ENCODE results near the gene GPR37L1.
A peak's percentile ranks its signal among the peaks of the same experiment; 100 is the strongest.
"Not testable (repeated sequence)": the region's sequence is repeated elsewhere in the genome, so short reads cannot be mapped to it uniquely, and the experiment has no call there.

Gene GPR37L1

GRCh38 chr1:202168861-202169260 lies 46.1 kb downstream of the GPR37L1 start:
- no peak for DNase-seq
- Mint-ChIP-seq H3K36me3 (no peaks in the 10 kb centered on the region), H3K4me1 (peaks cover 34% of the 10 kb centered on the region), H3K4me3 (no peak overlapping the region), H3K27me3 (peaks cover 18% of the 10 kb centered on the region), H3K9me3 (no peaks in the 10 kb centered on the region), H3K27ac (no peak overlapping the region)
- CTCF ChIA-PET: interaction anchor here (0.9 to 2.3 kb wide), 2 partner anchors 14 to 16 kb away, joined by 4 to 6 read pairs; no protein-coding TSS in a partner anchor

- CTCF ChIA-PET: interaction anchor here (1.0 to 2.6 kb wide), 9 partner anchors 8 to 23 kb away, joined by 3 to 19 read pairs (median 5); partner anchors contain the start of genes LGR6 and PTPN7
- H3K36me3 Mint-ChIP-seq: no peaks in the 10 kb centered on the region
- no peak overlapping the region for H3K27ac Mint-ChIP-seq
- H3K27me3 Mint-ChIP-seq: peaks cover 22% of the 10 kb centered on the region
- H3K4me3 Mint-ChIP-seq: no peak overlapping the region
- H3K9me3 Mint-ChIP-seq: no peaks in the 10 kb centered on the region
- no peak for DNase-seq
- H3K4me1 Mint-ChIP-seq: peaks cover 15% of the 10 kb centered on the region
These were observed 48.0 kb downstream of the GPR37L1 start for GRCh38 chr1:202170726-202171125.

GRCh38 chr1:202171292-202172014 lies 48.7 kb downstream of the GPR37L1 start:
- Mint-ChIP-seq H3K36me3 (no peaks in the 10 kb centered on the region), H3K4me3 (no peak overlapping the region), H3K4me1 (peaks cover 8% of the 10 kb centered on the region), H3K27me3 (peaks cover 15% of the 10 kb centered on the region), H3K27ac (no peak overlapping the region), H3K9me3 (no peaks in the 10 kb centered on the region)
- CTCF ChIA-PET: interaction anchor here (1.0 to 2.6 kb wide), 4 partner anchors 9 to 16 kb away, joined by 3 to 19 read pairs (median 6); partner anchors contain the start of gene PTPN7
- DNase-seq: no peak

GRCh38 chr1:202172015-202172355 lies 49.3 kb downstream of the GPR37L1 start:
- Mint-ChIP-seq H3K9me3 (no peaks in the 10 kb centered on the region), H3K27me3 (peaks cover 15% of the 10 kb centered on the region), H3K4me1 (peaks cover 5% of the 10 kb centered on the region), H3K36me3 (no peaks in the 10 kb centered on the region), H3K27ac (no peak overlapping the region), H3K4me3 (no peak overlapping the region)
- no peak for DNase-seq
- CTCF ChIA-PET: interaction anchor here (1.4 to 2.6 kb wide), 3 partner anchors 10 to 17 kb away, joined by 5 to 19 read pairs (median 7); partner anchors contain the start of gene PTPN7

- Mint-ChIP-seq H3K27ac (peak overlapping the region; percentile 65), H3K9me3 (no peaks in the 10 kb centered on the region)
These were observed 51.3 kb downstream of the GPR37L1 start for GRCh38 chr1:202173993-202174392.

GRCh38 chr1:202176949-202177927 lies 54.5 kb downstream of the GPR37L1 start:
- no peak overlapping the region for H3K4me3 Mint-ChIP-seq
- H3K36me3 Mint-ChIP-seq: no peaks in the 10 kb centered on the region
- no peaks in the 10 kb centered on the region for H3K9me3 Mint-ChIP-seq
- CTCF ChIA-PET: interaction anchor here (0.9 to 1.3 kb wide), 3 partner anchors 13 to 17 kb away, joined by 3 to 4 read pairs (median 3); partner anchors contain the start of genes LGR6 and PTPN7
- DNase-seq: no peak
- H3K4me1 Mint-ChIP-seq: no peaks in the 10 kb centered on the region
- no peak overlapping the region for H3K27ac Mint-ChIP-seq
- H3K27me3 Mint-ChIP-seq: peaks cover 33% of the 10 kb centered on the region

More at GRCh38 chr1:202173993-202174392, 51.3 kb downstream of the GPR37L1 start:
- H3K36me3 Mint-ChIP-seq: no peaks in the 10 kb centered on the region
- CTCF ChIA-PET: interaction anchor here (0.7 to 2.8 kb wide), 6 partner anchors 10 to 20 kb away, joined by 3 to 13 read pairs (median 4); partner anchors contain the start of genes LGR6 and PTPN7
- DNase-seq: no peak
- H3K27me3 Mint-ChIP-seq: peaks cover 17% of the 10 kb centered on the region
- no peak overlapping the region for H3K4me3 Mint-ChIP-seq
- H3K4me1 Mint-ChIP-seq: peaks cover 3% of the 10 kb centered on the region

GRCh38 chr1:202179828-202180750 lies 57.4 kb downstream of the GPR37L1 start:
- CTCF ChIA-PET: interaction anchor here (0.6 to 2.3 kb wide), 6 partner anchors 9 to 394 kb away, joined by 3 to 9 read pairs (median 4); partner anchors contain the start of gene LGR6
- no peak overlapping the region for H3K4me3 Mint-ChIP-seq

GRCh38 chr1:202180751-202181139 lies 58.0 kb downstream of the GPR37L1 start:
- H3K4me3 Mint-ChIP-seq, DNase-seq, H3K27ac Mint-ChIP-seq, H3K36me3 Mint-ChIP-seq, H3K9me3 Mint-ChIP-seq: not testable (repeated sequence)
- CTCF ChIA-PET: interaction anchor here (0.6 to 2.3 kb wide), 3 partner anchors 10 to 393 kb away, joined by 3 to 6 read pairs (median 3); no protein-coding TSS in a partner anchor
- peaks cover 10% of the 10 kb centered on the region for H3K4me1 Mint-ChIP-seq
- peaks cover 55% of the 10 kb centered on the region for H3K27me3 Mint-ChIP-seq

More at GRCh38 chr1:202179828-202180750, 57.4 kb downstream of the GPR37L1 start:
- Mint-ChIP-seq H3K27me3 (peaks cover 48% of the 10 kb centered on the region), H3K27ac (no peak overlapping the region), H3K36me3 (no peaks in the 10 kb centered on the region), H3K4me1 (peaks cover 10% of the 10 kb centered on the region), H3K9me3 (no peaks in the 10 kb centered on the region)
- no peak for DNase-seq

GRCh38 chr1:202181586-202181985 lies 58.9 kb downstream of the GPR37L1 start:
- peaks cover 10% of the 10 kb centered on the region for H3K4me1 Mint-ChIP-seq
- no peak for DNase-seq
- CTCF ChIA-PET: interaction anchor here (1.5 to 2.3 kb wide), 3 partner anchors 11 to 27 kb away, joined by 3 to 6 read pairs (median 3); no protein-coding TSS in a partner anchor
- no peak overlapping the region for H3K27ac Mint-ChIP-seq
- H3K27me3 Mint-ChIP-seq: peaks cover 61% of the 10 kb centered on the region
- H3K36me3 Mint-ChIP-seq: no peaks in the 10 kb centered on the region
- H3K9me3 Mint-ChIP-seq: no peaks in the 10 kb centered on the region
- H3K4me3 Mint-ChIP-seq: no peak overlapping the region

- no peaks in the 10 kb centered on the region for H3K36me3 Mint-ChIP-seq
- DNase-seq: no peak
- H3K27me3 Mint-ChIP-seq: peaks cover 68% of the 10 kb centered on the region
- H3K27ac Mint-ChIP-seq: no peak overlapping the region
- H3K4me3 Mint-ChIP-seq: no peak overlapping the region
- no peaks in the 10 kb centered on the region for H3K9me3 Mint-ChIP-seq
- CTCF ChIA-PET: interaction anchor here (1.5 to 3.5 kb wide), 5 partner anchors 8 to 133 kb away, joined by 3 to 34 read pairs (median 14); partner anchors contain the start of genes LGR6 and PTPN7
- H3K4me1 Mint-ChIP-seq: peaks cover 10% of the 10 kb centered on the region
These were observed 59.5 kb downstream of the GPR37L1 start for GRCh38 chr1:202182040-202182877.
